Transverse colon (tissue), 4 donors: Measurements from ENCODE around the gene SYT17.

Source experiments
- CTCF ChIP-seq, 5 experiments: fragments of 200-600 bp in 3 of 5; fragments of 450-650 bp in 2 of 5; sonication (generic) in 3 of 5; IDR thresholded peaks; 1 replicate in 2 of 5; 2 replicates in 3 of 5; pipeline ENCODE4 v1.5.1; 2016 to 2017; ENCODE audit warnings: antibody characterized with exemption in 5 of 5, inconsistent platforms in 3 of 5, mild to moderate bottlenecking in 2 of 5, moderate library complexity in 1 of 5
- EP300 ChIP-seq: sonication (generic); formaldehyde crosslinking; IDR thresholded peaks from one replicate; pipeline ENCODE4 v1.6.1; 2017; ENCODE audit warnings: antibody characterized with exemption, low read depth
- POLR2A ChIP-seq: fragments of 450-650 bp; IDR thresholded peaks from one replicate; pipeline ENCODE4 v1.6.1; 2016; ENCODE audit warnings: antibody characterized with exemption, mild to moderate bottlenecking, moderate library complexity
- POLR2AphosphoS5 ChIP-seq, 3 donors: sonication (generic); formaldehyde crosslinking; IDR thresholded peaks; one replicate each; pipeline ENCODE4 v1.6.1; 2016; ENCODE audit warnings: antibody characterized with exemption in 3 of 3

GRCh38 chr16:19215705-19216104, 47.7 kb downstream of the SYT17 start:
- TF ChIP-seq POLR2AphosphoS5 (IDR thresholded peaks at IDR 0.05) (no peak), CTCF (IDR thresholded peaks at IDR 0.05) (no peak), EP300 (no peak), POLR2A (no peak)
